Gastrocnemius medialis (tissue), 4 donors: ENCODE results near the gene ZDHHC6.
"Not testable (repeated sequence)": the region's sequence is repeated elsewhere in the genome, so short reads cannot be mapped to it uniquely, and the experiment has no call there.

Experiments used
- CTCF ChIP-seq, 5 experiments: fragments of 450-650 bp in 3 of 5; fragments of 200-600 bp in 2 of 5; sonication (generic) in 2 of 5; IDR thresholded peaks in 4 of 5; conservative IDR thresholded peaks in 1 of 5; 1 replicate in 4 of 5; 2 replicates in 1 of 5; pipeline ENCODE4 v1.5.1; 2016 to 2019; ENCODE audit warnings: antibody characterized with exemption in 5 of 5, mild to moderate bottlenecking in 3 of 5, moderate library complexity in 3 of 5
- POLR2A ChIP-seq, 2 donors: fragments of 450-650 bp; IDR thresholded peaks; one replicate each; pipeline ENCODE4 v1.6.1; 2017; ENCODE audit warnings: antibody characterized with exemption in 2 of 2, mild to moderate bottlenecking in 2 of 2, moderate library complexity in 2 of 2

- not testable (repeated sequence) for TF ChIP-seq CTCF (IDR thresholded peaks at IDR 0.05 in 4 of 5, conservative IDR thresholded peaks at IDR 0.05 in 1 of 5); POLR2A (IDR thresholded peaks at IDR 0.05)
These were observed 58.7 kb downstream of the ZDHHC6 start for GRCh38 chr10:112388056-112388455.
